GM19023 (cell line): Measurements from ENCODE around the gene LTV1.
"Not testable (repeated sequence)": the region's sequence is repeated elsewhere in the genome, so short reads cannot be mapped to it uniquely, and the experiment has no call there.

ENCODE experiments used
- ATAC-seq: cut with Tn5 transposase; IDR thresholded peaks from one replicate; pipeline ENCODE4 v1.9.1; 2021; ENCODE audit warnings: mild to moderate bottlenecking, moderate library complexity; ENCODE audit not compliant: unreplicated experiment

The LTV1 gene

GRCh38 chr6:143842461-143842901 lies 657 bp upstream of the LTV1 start:
- no peak for ATAC-seq

GRCh38 chr6:143843677-143843999 lies 500 bp downstream of the LTV1 start:
- ATAC-seq = peak; percentile 5

GRCh38 chr6:143844006-143844405 lies 868 bp downstream of the LTV1 start:
- no peak for ATAC-seq

DNA sequence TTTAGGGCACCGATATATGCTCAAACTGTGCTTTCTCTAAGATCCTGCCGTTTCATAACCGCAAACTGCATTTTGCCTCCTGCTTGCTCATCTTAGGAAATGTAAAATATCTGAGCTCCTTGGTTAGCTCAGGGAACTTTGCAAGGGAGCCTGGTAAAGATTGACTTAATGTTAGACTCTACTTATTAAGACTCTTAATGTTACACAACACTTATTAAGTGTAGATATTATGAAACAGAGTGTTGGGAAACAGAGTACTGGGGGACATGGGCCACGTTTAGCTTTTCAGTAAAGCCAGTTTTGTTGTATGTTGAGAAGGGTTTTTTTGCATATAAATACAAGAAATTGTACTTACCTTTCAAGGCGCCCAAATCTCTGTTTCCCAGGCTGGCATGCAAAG lies 1.9 kb downstream of the LTV1 start:
- ATAC-seq = no peak

GRCh38 chr6:143851706-143852105 lies 8.6 kb downstream of the LTV1 start:
- not testable (repeated sequence) for ATAC-seq

GRCh38 chr6:143855057-143855456 lies 11.9 kb downstream of the LTV1 start:
- not testable (repeated sequence) for ATAC-seq

GRCh38 chr6:143856762-143857161 lies 13.6 kb downstream of the LTV1 start:
- not testable (repeated sequence) for ATAC-seq

DNA sequence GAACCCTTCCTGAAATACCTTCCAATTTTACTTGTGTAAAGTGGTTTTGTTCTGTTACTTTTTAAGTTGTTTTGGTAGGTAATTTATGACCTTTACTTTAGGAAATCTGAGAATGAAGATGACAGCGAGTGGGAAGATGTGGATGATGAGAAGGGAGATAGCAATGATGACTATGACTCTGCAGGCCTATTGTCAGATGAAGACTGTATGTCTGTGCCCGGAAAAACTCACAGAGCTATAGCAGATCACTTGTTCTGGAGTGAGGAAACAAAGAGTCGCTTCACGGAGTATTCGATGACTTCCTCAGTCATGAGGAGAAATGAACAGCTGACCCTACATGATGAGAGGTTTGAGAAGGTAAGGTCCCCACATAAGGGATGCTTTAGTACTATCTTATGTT lies 14.5 kb downstream of the LTV1 start:
- no peak for ATAC-seq

GRCh38 chr6:143859891-143860660 lies 16.9 kb downstream of the LTV1 start:
- ATAC-seq = no peak

DNA sequence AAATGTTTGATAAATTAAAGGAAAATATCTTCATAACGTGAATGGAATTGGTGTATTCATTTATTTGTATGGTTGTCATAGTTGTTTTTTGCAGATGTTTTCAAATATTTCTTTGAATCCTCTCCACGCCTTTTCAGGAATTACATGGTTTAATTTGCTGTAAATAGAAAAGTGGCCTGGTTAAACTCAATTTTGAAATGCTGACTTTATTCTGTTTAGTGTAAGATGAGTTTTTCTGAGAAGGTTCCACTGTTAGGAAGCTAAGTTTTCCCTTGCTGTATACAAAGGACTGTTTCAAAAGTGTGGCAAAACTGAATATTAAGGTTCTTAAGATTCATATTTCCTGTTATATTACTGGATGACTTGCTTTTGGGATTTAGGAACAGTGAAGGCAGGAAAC lies 20.6 kb downstream of the LTV1 start:
- no peak for ATAC-seq

DNA sequence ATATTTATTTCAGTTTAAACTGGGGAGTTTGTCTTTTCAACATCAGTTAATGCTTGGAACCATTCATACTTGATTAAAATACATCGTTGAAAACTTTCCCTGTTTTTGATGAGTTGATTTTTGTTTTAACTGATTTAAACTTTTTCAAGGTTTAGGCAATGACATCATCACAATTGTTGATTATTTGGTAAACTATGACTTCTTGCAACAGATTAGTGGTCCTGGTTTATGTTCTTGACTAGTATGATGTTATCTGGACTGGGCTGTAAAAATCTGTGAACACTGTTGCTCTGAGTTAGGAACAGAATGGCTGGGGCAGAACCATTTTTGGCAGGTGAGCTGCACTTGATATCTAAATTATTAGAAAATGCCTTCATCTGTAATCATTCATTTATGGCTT lies 21.1 kb downstream of the LTV1 start, which contains the start of gene ZC2HC1B:
Gene ZC2HC1B, plus strand, starts transcription at position 241 of the 400 bp plus-strand sequence. Its CDS starts 66 bp downstream, at position 307.
- ATAC-seq = no peak

GRCh38 chr6:143867236-143867635 lies 24.1 kb downstream of the LTV1 start:
- ATAC-seq = no peak

DNA sequence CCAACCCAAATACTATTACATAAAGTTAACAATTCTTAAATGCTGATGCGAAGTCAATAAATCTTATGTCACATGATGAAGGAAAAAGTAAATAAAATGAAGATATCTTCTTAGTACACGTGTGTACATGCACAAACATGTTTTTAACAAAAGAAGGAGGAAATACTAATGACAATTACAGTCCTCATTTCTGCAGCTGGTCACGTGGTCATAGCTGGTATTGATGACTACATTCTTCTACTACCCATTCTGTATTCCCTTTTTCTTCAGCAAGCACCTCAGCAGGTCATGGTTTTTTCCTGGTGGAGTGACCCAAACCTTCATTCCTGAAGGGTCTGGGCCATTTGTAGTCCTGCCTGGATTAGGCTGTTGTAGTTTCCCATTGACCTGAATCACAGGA lies 25.7 kb downstream of the LTV1 start:
- ATAC-seq = not testable (repeated sequence)

GRCh38 chr6:143871202-143871730 lies 28.1 kb downstream of the LTV1 start:
- ATAC-seq = not testable (repeated sequence)

DNA sequence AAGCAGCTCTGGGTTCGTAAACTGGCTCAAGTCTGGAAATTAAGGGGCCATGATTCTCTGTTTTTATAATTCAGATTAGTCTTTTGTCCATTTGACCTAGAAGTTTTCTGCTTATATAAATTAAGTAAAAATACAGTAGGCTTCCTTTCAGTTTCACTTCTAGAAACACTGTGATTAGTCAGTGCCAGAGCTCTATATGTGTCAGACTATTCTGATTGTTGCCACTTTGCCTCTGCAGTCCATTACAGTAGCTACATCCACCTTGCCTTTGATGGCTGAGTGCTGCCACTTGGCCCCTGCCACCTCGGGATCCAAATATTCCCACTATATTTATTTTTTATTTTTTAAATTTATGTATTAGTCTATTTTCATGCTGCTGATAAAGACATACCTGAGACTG lies 29.1 kb downstream of the LTV1 start:
- ATAC-seq = peak; percentile 88

DNA sequence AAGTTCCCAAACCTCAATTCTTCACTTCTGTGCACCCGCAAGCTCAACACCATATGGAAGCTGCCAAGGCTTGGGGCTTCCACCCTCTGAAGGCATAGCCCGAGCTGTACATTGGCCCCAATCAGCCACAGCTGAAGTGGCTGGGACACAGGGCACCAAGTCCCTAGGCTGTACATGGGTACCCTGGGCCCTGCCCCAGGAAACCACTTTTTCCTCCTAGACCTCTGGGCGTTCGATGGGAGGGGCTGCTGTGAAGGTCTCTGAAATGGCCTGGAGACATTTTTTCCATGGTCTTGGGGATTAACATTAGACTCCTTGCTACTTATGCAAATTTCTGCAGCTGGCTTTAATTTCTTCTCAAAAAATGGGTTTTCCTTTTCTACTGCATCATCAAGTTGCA lies 30.5 kb downstream of the LTV1 start:
- not testable (repeated sequence) for ATAC-seq

GRCh38 chr6:143874503-143874902 lies 31.4 kb downstream of the LTV1 start:
- ATAC-seq = not testable (repeated sequence)

GRCh38 chr6:143877584-143878271 lies 34.6 kb downstream of the LTV1 start:
- ATAC-seq = no peak

- no peak for ATAC-seq
These were observed 35.2 kb downstream of the LTV1 start for GRCh38 chr6:143878272-143878760.

DNA sequence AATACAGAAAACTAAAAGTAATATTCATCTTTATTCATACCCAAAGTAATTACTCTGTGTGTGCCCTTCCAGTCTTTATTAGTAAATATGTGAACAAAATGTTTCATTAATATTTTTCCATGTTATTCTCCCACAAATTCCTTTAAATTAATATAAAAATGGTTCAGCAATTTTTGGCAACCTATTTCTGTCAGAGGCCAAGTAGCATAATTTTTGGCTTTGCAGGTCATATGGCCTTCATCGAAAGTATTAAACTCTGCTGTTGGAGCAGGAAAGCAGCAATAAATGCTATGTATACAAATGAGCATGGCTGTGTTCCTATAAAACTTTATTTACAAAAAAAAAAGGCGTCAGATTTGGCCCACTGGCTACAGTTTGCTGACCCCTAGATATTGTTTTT lies 37.3 kb downstream of the LTV1 start:
- ATAC-seq = no peak

- ATAC-seq = no peak
These were observed 39.3 kb downstream of the LTV1 start for GRCh38 chr6:143882401-143882930.
